Endothelial cell of umbilical vein (primary cell): ENCODE data around the gene SIAH2. TPM values are rescaled to one million over a fixed set of nuclear protein-coding genes. Genes with fewer than 3 reads are reported as not detected.

ENCODE experiments used
- BruUV-seq: library from RNA; stranded (reverse); fragments of 400-500 nt; replicated peaks from 2 replicates; lab custom pipeline; 2021; lab: Mats Ljungman, UMichigan
- CTCF ChIA-PET: fragments of 300-600, 350-600 bp; sonication (Branson Sonifier 250); formaldehyde crosslinking; loops from one replicate; lab custom pipeline; 2021; ENCODE audit warnings: antibody characterized with exemption, inconsistent platforms; lab: Charles Lee
- POLR2A ChIA-PET: fragments of 300-600, 350-600 bp; sonication (Branson Sonifier 250); formaldehyde crosslinking; loops from one replicate; lab custom pipeline; 2021; ENCODE audit warnings: antibody characterized with exemption, inconsistent platforms; lab: Charles Lee
- DNase-seq: peaks from one replicate; pipeline ENCODE4 v3.0.0-alpha.2; 2011; ENCODE audit warnings: low read depth, low spot score
- FAIRE-seq: peaks from 2 replicates; lab custom pipeline; 2011; peaks lifted over from hg19 to GRCh38; lab: Jason Lieb, UNC
- H2AFZ ChIP-seq: 2 replicates; pipeline ENCODE4 v1.6.0; 2012; ENCODE audit warnings: low read depth, low read length, control low read depth, inconsistent platforms
- H3K27ac ChIP-seq: 2 replicates; pipeline ENCODE4 v1.5.1; 2011; ENCODE audit warnings: low read depth, mild to moderate bottlenecking, control low read depth, low read length, moderate library complexity; ENCODE audit not compliant: insufficient read depth
- H3K27me3 ChIP-seq, 2 experiments: 2 replicates each; pipeline versions ENCODE4 v1.6.0 to v1.6.1; 2011; ENCODE audit warnings: low read length in 2 of 2, mixed read lengths in 1 of 2; ENCODE audit not compliant: control insufficient read depth in 2 of 2, insufficient read depth in 2 of 2
- H3K36me3 ChIP-seq, 2 experiments: 2 replicates in 1 of 2; 3 replicates in 1 of 2; pipeline ENCODE4 v1.5.1; 2011; ENCODE audit warnings: low read length in 2 of 2, mild to moderate bottlenecking in 1 of 2, moderate library complexity in 1 of 2; ENCODE audit not compliant: control insufficient read depth in 2 of 2, insufficient read depth in 2 of 2; ENCODE audit errors: extremely low read depth in 1 of 2
- H3K4me1 ChIP-seq: 3 replicates; pipeline ENCODE4 v1.5.1; 2011; ENCODE audit warnings: mild to moderate bottlenecking, low read length; ENCODE audit not compliant: control insufficient read depth, insufficient read depth; ENCODE audit errors: extremely low read depth
- H3K4me2 ChIP-seq: 2 replicates; pipeline ENCODE4 v1.6.1; 2011; ENCODE audit warnings: low read length, control low read depth, mixed read lengths; ENCODE audit not compliant: insufficient read depth
- H3K4me3 ChIP-seq, 3 experiments: fragments of 200-600 bp in 1 of 3; sonication (generic), shearing (Covaris generic) in 1 of 3; replicated peaks in 1 of 3; 2 replicates each; pipeline ENCODE4 v1.5.1; 2011 to 2016; ENCODE audit warnings: control low read depth in 3 of 3, low read length in 3 of 3, mild to moderate bottlenecking in 2 of 3, inconsistent platforms in 1 of 3, low read depth in 1 of 3, moderate library complexity in 1 of 3; ENCODE audit not compliant: insufficient read depth in 1 of 3
- H3K79me2 ChIP-seq: 2 replicates; pipeline ENCODE4 v1.6.0; 2012; ENCODE audit warnings: low read length, inconsistent platforms; ENCODE audit not compliant: control insufficient read depth, insufficient read depth
- H3K9ac ChIP-seq: replicated peaks from 2 replicates; pipeline ENCODE3; 2011; ENCODE audit warnings: low read length, control low read depth; ENCODE audit not compliant: insufficient read depth; ENCODE audit errors: extremely low read depth
- H3K9me1 ChIP-seq: replicated peaks from 3 replicates; pipeline ENCODE4 v1.6.0; 2011; ENCODE audit warnings: mild to moderate bottlenecking, low read length; ENCODE audit not compliant: control insufficient read depth, insufficient read depth; ENCODE audit errors: extremely low read depth
- H3K9me3 ChIP-seq: replicated peaks from 2 replicates; pipeline ENCODE4 v1.5.1; 2012; ENCODE audit warnings: low read length, inconsistent platforms; ENCODE audit not compliant: control insufficient read depth, insufficient read depth
- H4K20me1 ChIP-seq: replicated peaks from 2 replicates; pipeline ENCODE3; 2011; ENCODE audit warnings: mild to moderate bottlenecking, low read length; ENCODE audit not compliant: control insufficient read depth, insufficient read depth; ENCODE audit errors: extremely low read depth
- CTCF ChIP-seq, 2 donors: IDR thresholded peaks; 1 replicate in 1 of 2; 2 replicates in 1 of 2; pipeline ENCODE4 v1.5.1; 2011; ENCODE audit warnings: low read length in 2 of 2, mild to moderate bottlenecking in 2 of 2, moderate library complexity in 2 of 2, control low read depth in 1 of 2, inconsistent platforms in 1 of 2, low read depth in 1 of 2; ENCODE audit not compliant: insufficient read depth in 1 of 2; ENCODE audit errors: extremely low read depth in 1 of 2
- FOS ChIP-seq: IDR thresholded peaks from 2 replicates; pipeline ENCODE4 v1.6.1; 2011; ENCODE audit warnings: mild to moderate bottlenecking, low read length, moderate library complexity, borderline replicate concordance; ENCODE audit not compliant: insufficient read depth
- GATA2 ChIP-seq: IDR thresholded peaks from 2 replicates; pipeline ENCODE4 v1.7.0; 2011; ENCODE audit warnings: low read depth, mild to moderate bottlenecking, moderate library complexity, mixed read lengths, low read length; ENCODE audit not compliant: insufficient read length, insufficient read depth
- JUN ChIP-seq: IDR thresholded peaks from 2 replicates; pipeline ENCODE4 v1.6.1; 2011; ENCODE audit warnings: borderline replicate concordance, low read depth; ENCODE audit not compliant: insufficient read length, insufficient read depth
- MAX ChIP-seq: IDR thresholded peaks from 2 replicates; pipeline ENCODE4 v1.6.1; 2011; ENCODE audit not compliant: insufficient read depth, insufficient read length
- dilution Hi-C: fragments of 300-500 bp; cut with MboI; formaldehyde crosslinking; loops from one replicate; pipeline ENCODE4 v1.15.0; 2019; ENCODE audit warnings: low sequenced_read_pairs; ENCODE audit not compliant: extremely low pct_ligation_motif_present
- intact Hi-C: fragments of 100-400 bp; cut with micrococcal nuclease; formaldehyde crosslinking; loops from one replicate; pipeline ENCODE4 v1.10.0; 2022
- polyA plus RNA-seq, 4 experiments: library from polyadenylated mRNA; depleted of rRNA in 3 of 4; stranded (reverse) in 3 of 4; unstranded in 1 of 4; fragments of >200 nt; gene quantifications; 2 replicates each; pipeline versions ENCODE4 v1.2.1 to v1.2.3, GENCODE V29; 2011 to 2012; ENCODE audit warnings: missing spikeins in 1 of 4
- total RNA-seq: library from RNA; stranded (reverse); gene quantifications from 2 replicates; pipeline ENCODE4 v1.2.3, GENCODE V29; 2021

The SIAH2 gene
- total and polyA plus RNA-seq, 2 donors (not counting 3 experiments of a cell fraction or from before 2014, with no cell fraction given), result 16.7 to 25.1 TPM

- no peak overlapping the region for H3K4me3 ChIP-seq
- no peak overlapping the region for H3K27ac ChIP-seq
- intact Hi-C loops, result no loop called here
- BruUV-seq, result no TSS peak
- no peak overlapping the region for H3K9ac ChIP-seq
- dilution Hi-C loops, result no loop called here
- no peaks in the 10 kb centered on the region for H3K36me3 ChIP-seq
- H2AFZ ChIP-seq, result no peak overlapping the region
- H4K20me1 ChIP-seq, result no peaks in the 10 kb centered on the region
- ChIA-PET POLR2A (no interaction called here), CTCF (interaction anchor here (1.0 to 1.9 kb wide), 3 partner anchors 10 to 91 kb away, joined by 3 to 6 read pairs (median 6); no protein-coding TSS in a partner anchor)
- H3K27me3 ChIP-seq, result no peaks in the 10 kb centered on the region
- TF ChIP-seq JUN, result no peak
- no peak for TF ChIP-seq FOS
- no peak for TF ChIP-seq CTCF (IDR thresholded peaks at IDR 0.05; ENCODE audit: extremely low read depth in 1 of 2, insufficient read depth in 1 of 2, low read depth in 1 of 2, low read length in 2 of 2)
- no peak for TF ChIP-seq MAX
- TF ChIP-seq GATA2, result no peak
- H3K4me1 ChIP-seq, result no peaks in the 10 kb centered on the region
- DNase-seq, result no peak
- FAIRE-seq, result no peak
- no peak overlapping the region for H3K4me2 ChIP-seq
- H3K9me3 ChIP-seq, result no peaks in the 10 kb centered on the region
- H3K9me1 ChIP-seq, result no peaks in the 10 kb centered on the region
- no peaks in the 10 kb centered on the region for H3K79me2 ChIP-seq
Observed at GRCh38 chr3:150773616-150774192, 10.7 kb upstream of the SIAH2 start.
